Kidney tubule cell (primary cell): ENCODE results near the gene FADS6.
A peak's percentile ranks its signal among the peaks of the same experiment; 100 is the strongest.

Source experiments
- DNase-seq: peaks from one replicate; pipeline ENCODE4 v3.0.0-alpha.2; 2018; ENCODE audit warnings: low spot score

The FADS6 gene

DNA sequence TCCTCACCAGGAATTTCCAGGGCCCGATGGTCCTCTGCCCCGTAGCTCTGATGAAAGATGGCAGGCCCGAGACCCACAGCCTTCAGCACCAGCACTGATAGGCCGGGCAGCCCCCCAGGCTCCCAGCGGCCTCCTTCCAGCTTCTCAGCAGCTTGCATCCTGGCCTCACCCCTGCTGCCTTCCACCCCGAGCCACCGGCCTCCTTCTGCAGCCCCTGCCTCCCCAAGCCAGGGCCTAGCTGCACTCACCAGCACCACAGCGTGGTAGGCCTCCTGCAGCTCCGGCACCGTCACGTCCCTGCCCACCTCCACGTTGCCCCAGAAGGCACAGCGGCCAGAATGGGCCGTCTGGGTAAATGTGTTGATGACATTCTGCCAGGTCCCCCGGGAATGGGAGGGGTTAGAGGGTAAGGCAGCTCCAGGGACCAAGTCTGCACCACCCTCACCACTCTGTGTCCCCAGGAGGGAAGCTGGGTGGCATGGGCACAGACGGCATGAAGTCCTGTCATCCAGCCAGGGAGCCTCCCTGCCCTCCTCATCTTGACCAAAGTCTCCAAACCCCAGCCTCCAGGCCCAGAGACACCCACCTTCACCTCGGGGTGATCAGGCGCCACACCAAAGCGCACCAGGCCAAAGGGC lies 27.1 kb downstream of the FADS6 start:
- no peak for DNase-seq

DNA sequence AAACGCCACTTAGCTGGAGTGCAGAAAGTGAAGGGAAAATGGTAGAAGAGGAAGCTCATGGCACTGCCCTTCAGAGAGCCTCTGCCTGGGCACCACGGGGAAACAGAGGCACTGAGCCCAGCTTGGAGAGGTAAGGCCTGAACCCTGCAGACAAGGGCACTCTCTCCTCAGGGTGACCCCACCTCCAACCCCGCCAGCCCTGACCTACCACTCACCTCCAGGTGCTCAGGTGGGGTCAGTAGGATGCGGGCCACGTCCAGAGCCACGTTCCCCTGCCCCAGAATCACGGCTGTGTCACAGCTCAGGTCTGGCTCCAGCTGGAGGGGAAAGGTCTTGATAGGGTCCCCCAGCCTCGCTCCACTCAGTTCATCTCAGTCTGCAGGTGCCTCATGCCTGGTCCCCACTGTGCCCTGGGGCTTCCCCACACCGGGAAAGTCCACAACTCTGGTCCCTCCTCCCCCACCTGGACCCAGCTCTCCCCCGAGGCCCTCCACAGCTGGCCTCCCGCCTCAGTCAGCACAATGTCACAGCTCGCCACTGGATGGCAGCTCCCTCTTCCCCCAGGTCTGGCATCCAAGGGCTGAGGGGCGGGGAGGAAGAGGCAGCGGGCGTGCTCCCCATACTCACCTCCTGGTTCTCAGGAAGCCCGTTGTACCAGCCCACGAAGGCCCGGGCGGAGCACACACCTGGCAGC lies 27.8 kb downstream of the FADS6 start:
- DNase-seq = no peak

DNA sequence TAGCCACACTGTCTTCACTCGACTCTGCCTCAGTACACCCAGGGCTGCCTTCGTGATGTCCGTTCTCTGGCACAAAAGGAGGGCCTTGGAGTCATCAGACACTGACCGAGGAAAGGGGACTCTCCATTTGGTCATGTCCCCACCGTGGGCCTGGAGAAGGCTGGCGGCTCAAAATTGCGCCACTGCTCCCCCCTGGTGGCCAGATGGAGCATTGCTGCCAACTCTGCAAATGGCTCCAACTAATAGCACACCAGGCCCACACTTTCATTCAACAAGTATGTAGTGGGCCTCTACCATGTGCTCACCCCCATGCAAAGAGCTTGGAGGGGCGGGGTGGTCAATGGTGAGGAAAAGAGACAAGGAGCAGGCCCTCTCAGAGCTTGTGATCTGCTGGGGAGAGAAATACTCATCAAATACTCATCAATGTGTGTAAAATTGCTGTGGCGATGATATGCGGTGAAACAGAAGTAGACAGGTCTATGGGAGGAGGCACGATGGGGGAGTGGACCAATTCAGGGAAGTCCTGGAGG lies 28.5 kb downstream of the FADS6 start:
- DNase-seq = peak; percentile 66

DNA sequence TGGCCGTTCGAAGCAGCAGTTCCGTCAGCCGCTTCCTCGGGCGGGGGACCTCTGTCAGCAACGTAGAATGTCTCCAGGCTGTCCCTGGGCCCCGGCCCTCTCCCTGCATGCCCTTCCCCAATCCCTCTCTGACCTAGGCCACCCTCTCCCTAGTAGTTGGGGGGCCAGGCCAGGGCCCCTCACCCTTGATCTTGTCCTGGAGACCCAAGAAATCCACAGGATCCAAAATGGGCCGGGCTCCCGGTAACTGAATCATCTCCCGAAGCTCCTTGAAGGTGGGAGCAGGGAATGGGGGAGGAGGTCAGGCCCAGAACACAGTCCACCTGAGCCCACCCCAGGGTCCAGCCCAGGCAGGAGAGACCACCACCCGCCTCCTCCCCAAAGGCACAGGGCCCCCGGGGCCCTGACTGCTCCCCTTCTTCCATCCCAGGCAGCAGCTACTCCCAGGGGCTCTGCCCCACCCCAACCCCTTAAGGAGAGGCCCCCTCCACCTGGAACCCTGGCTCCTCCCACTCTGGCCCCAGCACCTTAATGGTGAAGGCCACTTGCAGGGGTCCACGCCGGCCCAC lies 29.1 kb downstream of the FADS6 start:
- DNase-seq = no peak

DNA sequence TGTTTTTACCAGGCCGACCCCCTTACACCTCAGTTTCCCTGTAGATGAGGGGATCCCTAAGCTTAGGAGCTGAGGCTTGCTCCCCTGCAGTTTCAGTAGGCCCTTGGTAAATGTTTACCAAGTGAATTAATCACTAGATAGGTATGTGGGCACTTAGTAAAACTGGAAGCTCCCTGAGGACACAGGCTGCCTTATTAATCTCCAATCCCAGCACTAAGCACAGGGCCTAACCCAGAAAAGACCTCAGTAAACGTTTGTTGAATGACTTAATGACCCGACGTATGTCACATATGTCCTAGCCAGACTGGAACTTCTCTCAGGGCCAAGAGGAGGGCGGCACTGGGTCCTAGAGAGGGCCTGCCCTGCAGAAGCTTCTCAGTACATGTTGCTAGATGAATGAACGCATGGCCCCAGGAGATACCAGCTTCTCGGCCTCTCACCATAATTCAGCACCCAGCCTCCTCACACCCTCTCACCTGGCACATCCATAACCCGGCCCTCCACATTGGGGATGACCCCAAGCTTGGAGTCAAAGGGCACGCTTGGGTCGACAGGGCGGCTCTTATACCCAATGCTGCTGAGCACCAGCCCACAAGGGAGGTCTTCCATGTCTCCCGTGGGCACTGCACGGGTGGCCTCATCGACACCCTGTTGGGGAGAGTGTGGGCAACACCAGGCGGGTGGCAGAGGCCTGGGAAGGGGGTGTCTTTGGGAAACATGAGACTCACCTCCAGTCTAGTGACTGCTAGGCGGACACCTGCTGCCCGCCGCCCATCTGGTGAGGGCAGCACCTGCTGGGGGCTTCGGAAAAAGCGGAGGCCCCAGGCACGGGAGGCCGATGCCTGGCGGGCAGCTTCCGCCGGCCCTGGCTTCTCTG lies 29.8 kb downstream of the FADS6 start:
- no peak for DNase-seq

DNA sequence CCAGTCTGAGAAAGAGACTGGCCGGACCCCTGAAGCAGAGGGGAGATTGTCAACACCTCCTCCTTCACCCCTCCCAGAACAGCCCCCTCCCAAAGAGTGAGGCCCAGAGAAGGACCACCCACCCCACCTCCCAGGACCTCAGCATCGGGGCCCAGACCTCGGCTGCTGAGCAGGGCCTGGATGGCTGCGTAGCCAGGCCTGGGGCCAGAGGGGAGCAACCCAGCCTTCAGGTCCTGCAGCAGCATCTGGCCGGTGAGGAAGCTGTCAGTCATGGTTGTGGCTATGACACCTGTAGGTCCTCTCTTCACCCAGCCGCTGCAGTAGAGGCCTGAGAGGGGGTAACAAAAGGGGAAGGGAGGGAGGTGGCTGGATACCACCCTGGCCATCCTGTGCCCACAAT lies 30.5 kb downstream of the FADS6 start:
- DNase-seq = no peak

DNA sequence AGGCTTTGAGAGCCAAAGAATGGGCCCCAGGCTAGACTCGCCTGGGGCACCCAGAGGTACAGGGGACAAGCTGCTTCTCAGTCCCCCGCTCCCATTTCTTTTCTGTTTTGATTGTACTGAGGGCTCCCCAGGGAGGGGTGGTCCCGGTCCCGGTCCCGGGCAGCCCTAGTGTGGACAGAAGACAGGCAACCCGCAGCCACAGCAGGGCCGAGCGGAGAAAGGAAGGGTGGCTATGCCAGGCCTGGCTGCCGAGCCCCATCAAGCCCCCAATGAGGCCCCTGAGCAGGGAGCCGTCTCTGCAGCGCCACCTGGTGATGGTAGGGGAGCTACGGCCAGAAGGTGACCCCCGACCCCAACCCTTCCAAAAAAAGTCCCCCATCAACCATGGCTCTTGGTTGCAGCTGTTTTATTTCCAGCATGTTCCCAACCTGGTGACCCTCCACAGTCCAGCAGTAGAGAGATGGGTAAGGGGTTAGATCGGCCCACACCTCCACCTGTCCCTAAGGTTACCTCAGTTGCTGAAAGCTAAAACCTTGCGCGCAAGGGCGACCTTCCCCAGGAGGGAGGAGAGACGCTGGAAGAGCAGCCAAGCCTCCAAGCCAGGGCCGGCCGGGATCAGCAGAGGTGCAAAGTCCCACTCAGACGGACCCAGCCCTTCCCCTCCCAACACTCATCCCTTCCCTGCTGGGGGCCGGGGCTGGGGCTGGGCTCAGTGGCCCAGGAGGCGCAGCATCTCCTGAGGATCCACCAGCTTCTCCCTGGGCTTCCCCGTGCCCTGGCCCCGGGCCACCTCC lies 31.1 kb downstream of the FADS6 start:
- peak; percentile 33 for DNase-seq

DNA sequence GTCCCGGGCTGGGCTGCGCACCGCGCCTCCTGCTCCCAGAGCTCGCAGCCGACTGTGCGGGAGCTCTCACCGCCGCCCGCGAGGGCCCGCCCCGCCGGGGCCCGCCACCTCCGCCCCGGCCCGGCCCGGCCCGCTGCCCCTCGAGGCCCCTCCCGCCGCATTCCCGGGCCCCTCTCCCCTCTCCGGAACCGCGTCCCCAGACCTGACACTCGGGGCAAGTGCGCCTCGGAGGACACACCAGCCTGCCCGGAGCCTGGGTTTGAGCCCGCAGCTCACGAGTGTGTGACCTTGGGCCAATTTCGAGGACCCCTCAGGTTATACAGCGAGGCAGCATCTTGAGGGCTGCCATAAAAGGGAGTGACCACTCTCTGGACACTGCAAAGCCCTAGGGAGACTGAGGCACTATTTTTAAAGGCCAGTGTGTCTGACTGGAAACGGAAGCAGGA lies 31.7 kb downstream of the FADS6 start:
- DNase-seq = no peak

DNA sequence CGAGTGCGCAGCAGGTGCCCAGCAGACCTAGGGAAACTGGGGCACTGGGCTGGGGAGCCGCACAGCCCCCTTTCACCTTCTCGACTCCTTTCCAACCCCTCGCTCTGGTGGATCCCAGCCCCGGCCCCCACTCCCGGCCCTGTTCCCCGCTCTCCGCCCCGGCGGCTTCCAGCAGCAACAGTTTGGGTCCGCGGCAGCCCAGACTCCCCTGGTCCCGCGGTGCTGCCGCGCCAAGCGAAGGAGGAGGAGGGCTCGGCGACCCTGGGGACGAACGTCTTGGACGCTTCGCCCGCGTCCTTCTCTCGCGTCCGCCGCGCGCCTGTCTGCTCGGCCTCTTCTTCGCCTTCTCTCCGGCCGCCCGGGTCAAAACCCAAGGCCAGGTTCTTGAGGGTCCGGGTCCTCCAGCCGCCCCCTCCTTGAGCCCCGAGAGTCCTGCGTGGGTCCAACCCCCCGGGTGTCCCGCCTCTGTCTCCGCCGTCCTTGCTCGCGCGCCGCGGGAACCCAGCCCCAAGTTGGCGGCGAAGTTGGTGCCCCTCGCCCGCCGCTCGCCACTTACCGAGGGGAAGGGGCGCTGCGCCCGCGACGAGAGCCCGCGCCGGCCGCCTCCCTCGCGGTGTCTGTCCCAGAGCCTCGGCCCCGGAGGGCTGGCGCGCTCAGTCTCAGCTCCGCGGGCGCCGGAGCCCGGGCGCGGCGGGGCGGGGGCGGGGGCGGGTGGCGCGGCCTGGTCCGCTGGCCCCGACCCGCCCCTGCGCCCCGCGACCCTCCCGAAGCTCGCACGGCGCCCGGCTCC lies 32.4 kb downstream of the FADS6 start:
- no peak for DNase-seq

DNA sequence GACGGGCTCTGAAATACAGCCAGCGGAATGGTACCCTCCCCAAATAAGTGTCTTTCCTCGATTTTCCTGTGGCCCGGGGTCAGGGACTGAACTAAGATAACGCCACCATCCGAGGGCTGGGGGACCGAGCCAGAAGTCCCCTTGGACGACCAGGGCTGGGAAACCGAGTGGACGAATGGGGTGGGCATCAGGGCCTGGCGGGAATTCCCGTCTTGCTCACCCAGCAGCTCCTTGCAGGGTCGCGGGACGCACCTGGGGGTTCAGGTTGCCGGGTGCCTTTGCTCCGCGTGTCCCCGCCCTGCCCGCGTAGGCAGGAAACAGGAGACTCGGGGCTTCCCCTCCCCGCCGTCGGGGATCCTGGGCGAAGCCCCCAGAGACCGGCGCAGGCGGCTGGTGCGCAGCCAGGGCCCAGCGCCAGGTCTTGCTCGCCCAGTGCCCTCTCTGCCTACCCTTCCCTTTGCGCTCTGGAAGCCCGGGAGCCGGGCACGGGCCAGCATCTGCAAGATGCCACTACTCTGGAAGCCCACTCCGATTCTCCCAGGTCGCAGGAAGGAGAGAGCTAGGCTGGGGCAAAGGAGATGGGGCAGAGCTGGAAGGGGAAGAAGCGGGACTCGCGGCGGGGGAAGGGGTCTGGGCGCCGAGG lies 33.1 kb downstream of the FADS6 start:
- no peak for DNase-seq

DNA sequence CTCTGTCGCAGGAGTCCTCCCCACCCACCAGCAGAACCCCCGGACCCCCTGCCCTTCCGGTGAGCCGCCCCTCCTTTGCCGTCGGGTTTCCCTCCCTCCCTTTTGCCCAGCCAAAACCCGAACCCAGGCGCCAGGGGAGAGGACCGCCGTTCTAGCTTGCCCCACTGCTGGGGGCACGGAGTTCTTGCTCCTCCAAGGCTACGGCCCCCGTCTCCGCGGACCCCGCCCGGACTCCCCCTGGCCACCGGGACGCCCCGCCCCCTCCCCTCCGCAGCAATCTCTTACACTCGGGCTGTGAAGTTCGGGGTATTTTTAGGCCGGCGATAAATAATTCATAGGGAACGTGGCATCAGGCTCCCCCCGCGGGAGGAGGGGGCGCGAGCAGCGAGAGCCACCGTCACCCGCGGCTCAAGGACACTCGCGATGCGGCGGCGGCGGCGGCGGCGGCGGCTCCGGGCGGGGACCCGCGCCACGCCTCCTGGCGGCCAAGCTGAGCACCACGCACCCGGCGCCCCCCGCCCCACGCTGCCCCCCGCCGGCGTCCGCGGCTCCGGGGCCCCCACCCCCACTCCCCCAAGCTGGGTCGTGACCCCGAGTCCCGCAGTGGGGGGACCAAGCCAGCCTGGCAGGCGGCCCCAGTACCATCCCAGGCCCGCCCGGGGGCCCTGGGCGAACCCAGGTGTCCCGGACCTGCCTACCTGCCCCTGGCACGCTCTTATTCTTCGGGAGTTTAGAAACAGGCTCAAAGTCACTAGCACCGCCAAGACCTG lies 33.8 kb downstream of the FADS6 start, which contains the start of gene GRIN2C:
Gene GRIN2C (minus strand): TSS at position 427 of the 770 bp plus-strand sequence. CDS start 4,793 bp downstream, outside the sequence.
- no peak for DNase-seq

DNA sequence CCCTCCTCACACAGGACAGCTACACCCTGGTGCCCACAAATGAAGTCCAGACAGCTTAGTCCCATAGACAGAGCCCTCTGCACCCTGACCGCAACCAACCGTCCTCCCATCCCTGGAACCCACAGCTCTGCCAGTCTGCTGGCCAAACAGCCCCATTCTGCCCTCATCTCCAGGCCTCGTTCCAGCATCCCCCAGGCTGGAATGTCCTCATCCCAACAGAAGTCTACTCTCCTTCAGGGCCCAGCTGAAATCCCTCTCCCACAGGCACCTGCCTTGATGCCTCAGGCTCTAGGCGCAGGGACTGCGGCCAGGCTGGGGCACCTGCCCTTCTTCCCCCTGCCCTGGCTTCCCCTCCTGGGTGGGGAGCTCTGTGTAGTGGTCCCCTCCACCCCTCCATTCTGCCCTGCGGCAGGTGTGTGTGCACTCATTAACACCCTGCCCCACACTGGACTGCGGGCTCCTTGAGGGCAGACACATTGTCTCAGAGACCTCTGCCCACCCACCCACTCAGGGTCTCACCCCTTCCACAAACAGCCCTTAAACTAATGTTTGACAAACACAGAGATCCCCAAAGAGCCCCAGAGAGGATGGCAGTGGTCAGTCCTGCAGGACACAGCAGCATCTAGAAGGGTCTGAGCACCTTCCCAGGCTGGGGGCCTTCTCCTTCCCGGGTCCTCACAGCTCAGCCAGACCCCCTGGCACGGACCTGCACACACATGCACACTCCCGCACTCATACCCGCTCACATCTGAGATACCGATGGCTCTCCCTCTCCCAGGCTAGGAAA lies 34.6 kb downstream of the FADS6 start:
- no peak for DNase-seq

DNA sequence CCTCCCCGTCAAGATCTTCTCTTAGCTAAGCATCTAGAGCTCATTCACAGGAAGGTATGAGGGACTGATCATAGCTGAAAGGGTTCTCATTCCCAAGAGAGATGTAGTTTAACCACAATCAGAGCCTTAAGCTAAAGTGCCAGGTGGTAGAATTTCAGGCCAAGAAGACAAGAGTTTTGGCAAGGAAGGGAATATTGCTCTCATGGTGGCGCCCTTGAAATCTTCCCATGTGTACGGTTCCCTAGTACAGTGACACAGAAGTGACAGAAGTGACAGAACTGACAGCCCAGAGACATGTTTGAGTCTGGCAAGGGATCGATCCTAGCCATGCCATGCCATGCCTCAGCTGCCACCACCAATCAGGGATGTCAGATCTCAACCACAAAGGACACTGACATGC lies 36.2 kb downstream of the FADS6 start:
- DNase-seq = no peak

DNA sequence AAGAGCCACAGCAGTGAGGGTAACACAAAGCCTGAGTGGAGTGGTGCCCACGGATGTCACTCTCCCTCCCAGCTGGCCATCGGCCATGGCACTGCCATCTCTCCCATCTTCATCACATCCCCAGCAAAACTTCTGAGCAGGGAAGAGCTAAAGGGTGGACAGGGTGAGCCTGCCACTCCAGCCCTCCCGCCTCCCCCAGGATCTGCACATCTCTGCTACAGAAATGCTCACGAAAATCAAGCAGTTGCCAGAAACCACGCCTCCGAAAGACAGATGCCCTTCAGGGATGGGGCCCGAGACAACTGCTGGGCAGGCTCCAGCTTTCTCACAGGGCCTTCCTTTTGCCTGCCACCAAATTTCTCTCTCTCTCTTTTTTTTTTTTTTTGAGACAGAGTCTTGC lies 37.3 kb downstream of the FADS6 start:
- no peak for DNase-seq

DNA sequence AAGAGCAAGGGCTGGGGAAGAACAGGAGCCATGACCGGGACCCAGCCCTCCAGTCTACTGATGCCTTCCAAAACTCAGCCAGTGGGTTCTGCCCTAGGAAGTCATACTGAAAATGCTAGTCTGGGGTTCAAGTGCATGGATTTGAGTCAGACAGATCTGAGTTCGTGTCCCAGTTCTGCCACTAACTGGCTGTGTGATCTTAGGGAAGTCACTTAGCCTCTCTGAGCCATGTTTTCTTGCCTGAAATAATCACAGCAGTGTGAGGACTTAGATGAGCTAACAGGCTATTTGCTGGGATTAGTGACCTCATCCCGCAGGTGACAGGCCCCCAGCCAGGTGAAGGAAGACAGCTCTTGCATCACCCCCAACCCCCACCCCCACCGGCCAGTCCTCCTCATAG lies 38.1 kb downstream of the FADS6 start:
- DNase-seq = no peak

DNA sequence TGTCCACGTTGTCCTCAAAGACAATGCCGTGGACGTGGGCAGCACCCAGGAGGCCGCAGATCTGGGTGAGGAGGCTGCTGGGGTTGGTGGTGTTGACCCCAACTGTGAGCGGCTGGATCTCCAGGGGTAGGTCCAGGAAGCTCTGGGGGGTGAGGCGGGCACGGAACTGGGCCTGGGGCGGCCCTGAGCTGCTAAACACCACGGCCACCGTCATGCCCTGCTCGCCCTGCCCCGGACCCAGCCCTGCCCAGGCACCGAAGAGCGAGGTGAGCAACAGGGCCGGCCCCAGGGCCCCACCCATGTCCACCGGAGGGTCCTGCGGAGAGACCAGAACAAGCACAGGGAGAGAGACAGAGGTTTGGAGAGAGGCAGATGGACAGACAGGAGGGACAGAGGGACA lies 38.6 kb downstream of the FADS6 start:
- DNase-seq = no peak

DNA sequence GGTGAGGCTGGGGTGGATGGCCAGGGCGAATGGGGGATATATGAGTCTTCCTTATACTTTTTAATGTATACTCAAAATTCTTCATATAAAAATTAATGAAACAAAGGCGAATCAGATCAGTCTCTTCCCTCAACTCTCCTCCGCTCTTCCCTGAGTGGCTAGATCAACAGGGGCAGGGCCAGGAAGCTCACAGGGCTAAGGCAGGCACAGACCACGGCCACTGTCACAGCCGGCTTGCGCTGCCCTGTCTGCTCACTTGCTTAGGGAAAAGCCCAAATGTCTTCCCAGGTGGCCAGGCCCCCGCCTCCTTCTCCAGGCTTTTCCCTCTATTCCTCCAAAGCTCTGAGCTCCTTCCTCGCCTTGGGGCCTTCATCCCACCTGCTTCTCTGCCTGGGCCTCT lies 39.8 kb downstream of the FADS6 start:
- DNase-seq = no peak

DNA sequence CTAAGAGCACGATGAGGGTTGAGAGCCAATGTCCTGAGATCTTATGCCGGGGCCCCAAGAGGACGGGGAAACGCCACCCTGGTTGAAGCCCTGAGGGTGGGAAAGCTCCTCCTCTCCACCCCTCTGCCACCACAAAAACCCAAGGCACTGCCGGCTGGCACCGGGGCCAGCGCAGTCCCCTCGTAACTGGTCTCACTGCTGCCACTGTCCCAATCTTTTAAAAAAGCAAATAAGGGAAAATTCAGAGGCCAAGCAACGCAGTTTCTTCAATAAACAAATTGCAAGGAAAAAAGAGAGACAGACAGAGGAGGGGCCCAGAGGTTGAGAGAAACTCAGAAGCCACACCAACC lies 40.4 kb downstream of the FADS6 start:
- DNase-seq = no peak
